K562 (cell line): ENCODE results near the gene RFWD3. TPM values are rescaled to one million over a fixed set of nuclear protein-coding genes. Genes with fewer than 3 reads are reported as not detected.
A peak's percentile ranks its signal among the peaks of the same experiment; 100 is the strongest.

Experiments used
- CHD7 ChIP-seq: fragments of 200-600 bp; sonication (generic); IDR thresholded peaks from one replicate; pipeline ENCODE4 v1.6.1; 2012; ENCODE audit warnings: mild to moderate bottlenecking, low read depth, low read length, inconsistent platforms
- CREM ChIP-seq: IDR thresholded peaks from 2 replicates; pipeline ENCODE4 v1.6.1; 2014; ENCODE audit warnings: antibody characterized with exemption, low read depth
- CSDE1 ChIP-seq, 2 experiments: fragments of 450-650 bp; IDR thresholded peaks; 2 replicates each; pipeline ENCODE4 v1.6.1; 2016; ENCODE audit warnings: mild to moderate bottlenecking in 1 of 2
- FOXO4 ChIP-seq: fragments of 450-650 bp; formaldehyde crosslinking; IDR thresholded peaks from 2 replicates; pipeline ENCODE4 v1.4.0; 2020; ENCODE audit warnings: mild to moderate bottlenecking, moderate library complexity
- HDAC2 ChIP-seq: fragments of 450-650 bp; IDR thresholded peaks from 2 replicates; pipeline ENCODE4 v1.6.1; 2016; ENCODE audit warnings: mild to moderate bottlenecking
- HDAC6 ChIP-seq: IDR thresholded peaks from 2 replicates; pipeline ENCODE4 v1.6.1; 2012; ENCODE audit warnings: low read depth, mild to moderate bottlenecking, control low read depth, inconsistent platforms, low read length, moderate library complexity
- MTA2 ChIP-seq: fragments of 450-650 bp; IDR thresholded peaks from 2 replicates; pipeline ENCODE4 v1.6.1; 2016; ENCODE audit warnings: low read depth
- NR2C1 ChIP-seq, 2 experiments: fragments of 450-650 bp; IDR thresholded peaks; 2 replicates each; pipeline ENCODE4 v1.6.1; 2017; ENCODE audit warnings: mild to moderate bottlenecking in 2 of 2, antibody characterized with exemption in 1 of 2, inconsistent platforms in 1 of 2, missing compliant biosample characterization in 1 of 2, missing genetic modification characterization in 1 of 2
- PYGO2 ChIP-seq: fragments of 450-650 bp; IDR thresholded peaks from 2 replicates; pipeline ENCODE4 v1.6.1; 2016; ENCODE audit warnings: mild to moderate bottlenecking, missing genetic modification characterization, moderate library complexity, missing compliant biosample characterization
- SNAPC5 ChIP-seq: fragments of 250-450 bp; sonication (Bioruptor Pico); IDR thresholded peaks from 2 replicates; pipeline ENCODE4 v1.8.0; 2021; ENCODE audit warnings: moderate library complexity, mild to moderate bottlenecking, inconsistent platforms
- TRIM28 ChIP-seq: fragments of 450-650 bp; IDR thresholded peaks from 2 replicates; pipeline ENCODE4 v1.6.1; 2017
- ZC3H4 ChIP-seq: sonication (generic); formaldehyde crosslinking; IDR thresholded peaks from 2 replicates; pipeline ENCODE4 v1.9.0; 2021; ENCODE audit warnings: missing genetic modification reagents, borderline replicate concordance
- ZNF165 ChIP-seq: fragments of 250-450 bp; sonication (Bioruptor Pico); IDR thresholded peaks from 2 replicates; pipeline ENCODE4 v1.4.0; 2020; ENCODE audit warnings: borderline replicate concordance
- ZNF224 ChIP-seq: sonication (generic); formaldehyde crosslinking; IDR thresholded peaks from 2 replicates; pipeline ENCODE4 v1.8.0; 2022; ENCODE audit warnings: mild to moderate bottlenecking, missing genetic modification reagents
- ZNF445 ChIP-seq: fragments of 250-450 bp; sonication (Bioruptor Pico); IDR thresholded peaks from 2 replicates; pipeline ENCODE4 v1.4.0; 2020; ENCODE audit warnings: low read depth, mild to moderate bottlenecking, moderate library complexity
- polyA plus RNA-seq, 8 experiments: library from polyadenylated mRNA; depleted of rRNA in 4 of 8; stranded (reverse) in 5 of 8; unstranded in 3 of 8; fragments of >200 nt; fragmentation: Nextera tagmentation in 2 of 8; fragmentation: Illumina TruSeq in 1 of 8; extraction: Ambion mirVana in 2 of 8; extraction: Trizol in 1 of 8; gene quantifications; 2 replicates each; pipeline versions ENCODE4 v1.2.1 to v1.2.3, GENCODE V29; 2011 to 2014; ENCODE audit warnings: inconsistent platforms in 1 of 8, missing spikeins in 1 of 8
- total RNA-seq, 7 experiments: library from RNA; depleted of rRNA in 6 of 7; stranded (reverse); fragments of >200 nt in 6 of 7; fragmentation: Illumina TruSeq in 2 of 7; extraction: Trizol in 2 of 7; gene quantifications; 2 replicates each; pipeline versions ENCODE4 v1.2.1 to v1.2.3, GENCODE V29; 2011 to 2021; ENCODE audit warnings: low replicate concordance in 1 of 7
- TF ChIP-seq, protein P1 (sequence below): sonication (generic); formaldehyde crosslinking; IDR thresholded peaks from 2 replicates; pipeline ENCODE4 v1.8.0; 2023; ENCODE audit warnings: mild to moderate bottlenecking, missing genetic modification reagents

RFWD3 gene
- total and polyA plus RNA-seq, 9 of the 15 experiments (the other 6 are each of a cell fraction or from before 2014, with no cell fraction given) = 20.8 to 121 (median 79.0) TPM

GRCh38 chr16:74666010-74666421 lies 661 bp downstream of the RFWD3 start (continued):
- TF ChIP-seq, protein P1, sequence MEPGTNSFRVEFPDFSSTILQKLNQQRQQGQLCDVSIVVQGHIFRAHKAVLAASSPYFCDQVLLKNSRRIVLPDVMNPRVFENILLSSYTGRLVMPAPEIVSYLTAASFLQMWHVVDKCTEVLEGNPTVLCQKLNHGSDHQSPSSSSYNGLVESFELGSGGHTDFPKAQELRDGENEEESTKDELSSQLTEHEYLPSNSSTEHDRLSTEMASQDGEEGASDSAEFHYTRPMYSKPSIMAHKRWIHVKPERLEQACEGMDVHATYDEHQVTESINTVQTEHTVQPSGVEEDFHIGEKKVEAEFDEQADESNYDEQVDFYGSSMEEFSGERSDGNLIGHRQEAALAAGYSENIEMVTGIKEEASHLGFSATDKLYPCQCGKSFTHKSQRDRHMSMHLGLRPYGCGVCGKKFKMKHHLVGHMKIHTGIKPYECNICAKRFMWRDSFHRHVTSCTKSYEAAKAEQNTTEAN (CRISPR knock-in tag) = no peak
- no peak for TF ChIP-seq HDAC6
- TF ChIP-seq ZC3H4 = 0 out of 2 replicates have a peak, but pooled peaks have one; percentile 13
- TF ChIP-seq HDAC2 = peak; percentile 12; the same call in 1 of the 2 replicates
- no peak for TF ChIP-seq ZNF445 (CRISPR knock-in tag)
- TF ChIP-seq MTA2 = 0 out of 2 replicates have a peak, but pooled peaks have one; percentile 10
- TF ChIP-seq SNAPC5 = no peak
- TF ChIP-seq NR2C1 (IDR thresholded peaks at IDR 0.05) = no peak
- no peak for TF ChIP-seq NR2C1 (tag; IDR thresholded peaks at IDR 0.05)
- no peak for TF ChIP-seq TRIM28
- TF ChIP-seq CREM = no peak
- no peak for TF ChIP-seq ZNF224
- TF ChIP-seq PYGO2 (tag) = no peak
- no peak for TF ChIP-seq FOXO4 (CRISPR knock-in tag)
- no peak for TF ChIP-seq CSDE1 (IDR thresholded peaks at IDR 0.05)
- TF ChIP-seq CHD7 = no peak
- TF ChIP-seq ZNF165 (CRISPR knock-in tag) = no peak
